Renal cortex interstitium (tissue), 15 donors: ENCODE results near the gene HPGDS. TPM values are rescaled to one million over a fixed set of nuclear protein-coding genes. Genes with fewer than 3 reads are reported as not detected.
"Not testable (repeated sequence)": the region's sequence is repeated elsewhere in the genome, so short reads cannot be mapped to it uniquely, and the experiment has no call there.

Source experiments
- DNase-seq, 11 donors: peaks; one replicate each; pipeline ENCODE4 v3.0.0-alpha.2; 2013; ENCODE audit warnings: low read depth in 9 of 11, low spot score in 4 of 11; ENCODE audit errors: extremely low read depth in 1 of 11
- long read RNA-seq, 16 experiments: transcript quantifications; one replicate each; lab custom pipeline, GENCODE V29; 2026
- polyA plus RNA-seq, 3 donors: library from polyadenylated mRNA; unstranded; fragments of 120-200 nt; gene quantifications; one replicate each; pipeline ENCODE4 v1.2.1, GENCODE V29; 2013; ENCODE audit not compliant: insufficient read length in 3 of 3

Gene HPGDS
- 1 to 10 TPM; 2.7 to 5.2 (median 4.0) TPM for polyA plus RNA-seq
- long read RNA-seq, donor 1, partial matches to known transcripts = 0 of 1 reads
- long read RNA-seq, donor 1, other reads (novel, unspliced or antisense) = 0 of 1 reads
- long read RNA-seq, donor 2, partial matches to known transcripts = 0 of 1 reads
- long read RNA-seq, donor 2, other reads (novel, unspliced or antisense) = 0 of 1 reads
- long read RNA-seq, donor 3, partial matches to known transcripts = 0 of 2 reads
- long read RNA-seq, donor 3, other reads (novel, unspliced or antisense) = 0 of 2 reads
- long read RNA-seq, donor 4 = 0 reads
- long read RNA-seq, donor 5 = 0 reads
- long read RNA-seq, donor 6, partial matches to known transcripts = 0 of 2 reads
- long read RNA-seq, donor 6, other reads (novel, unspliced or antisense) = 0 of 2 reads
- long read RNA-seq, donor 7, partial matches to known transcripts = 0 of 1 reads
- long read RNA-seq, donor 7, other reads (novel, unspliced or antisense) = 0 of 1 reads
- long read RNA-seq, donor 8 = 0 reads
- long read RNA-seq, donor 9, partial matches to known transcripts = 0 of 1 reads
- long read RNA-seq, donor 9, other reads (novel, unspliced or antisense) = 0 of 1 reads
- long read RNA-seq, donor 10, partial matches to known transcripts = 5 of 6 reads
- long read RNA-seq, donor 10, other reads (novel, unspliced or antisense) = 0 of 6 reads
- long read RNA-seq, donor 11 = 0 reads
- long read RNA-seq, donor 12, partial matches to known transcripts = 0 of 1 reads
- long read RNA-seq, donor 12, other reads (novel, unspliced or antisense) = 0 of 1 reads
- long read RNA-seq, donor 13 = 0 reads
- long read RNA-seq, donor 14, partial matches to known transcripts = 0 of 2 reads
- long read RNA-seq, donor 14, other reads (novel, unspliced or antisense) = 0 of 2 reads
- long read RNA-seq, donor 15, partial matches to known transcripts = 0 of 1 reads
- long read RNA-seq, donor 15, other reads (novel, unspliced or antisense) = 0 of 1 reads
- long read RNA-seq, donor 16, partial matches to known transcripts = 0 of 3 reads
- long read RNA-seq, donor 16, other reads (novel, unspliced or antisense) = 0 of 3 reads

DNA sequence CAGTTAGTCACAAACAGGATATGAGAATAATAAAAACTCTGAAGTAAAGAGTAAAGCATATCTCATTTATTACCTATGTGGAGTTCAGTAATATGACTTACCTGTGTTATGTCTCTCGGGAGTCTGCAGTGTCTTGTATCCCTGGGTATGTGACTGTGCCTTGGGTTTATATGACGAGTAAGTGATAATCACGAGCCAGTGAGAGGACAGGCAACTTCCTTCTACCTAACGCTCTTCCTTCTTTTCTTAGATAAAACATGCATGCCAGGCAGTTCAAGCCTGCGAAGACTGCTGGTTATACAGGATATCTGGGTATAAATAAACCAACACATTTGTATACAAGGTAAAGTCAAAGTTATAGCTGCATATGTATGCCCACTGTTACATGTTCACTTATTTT, at the start of gene HPGDS:
Gene HPGDS (minus strand): TSS at position 143 of the 400 bp plus-strand sequence. CDS start 8,207 bp downstream, outside the sequence.
- DNase-seq = no peak

DNA sequence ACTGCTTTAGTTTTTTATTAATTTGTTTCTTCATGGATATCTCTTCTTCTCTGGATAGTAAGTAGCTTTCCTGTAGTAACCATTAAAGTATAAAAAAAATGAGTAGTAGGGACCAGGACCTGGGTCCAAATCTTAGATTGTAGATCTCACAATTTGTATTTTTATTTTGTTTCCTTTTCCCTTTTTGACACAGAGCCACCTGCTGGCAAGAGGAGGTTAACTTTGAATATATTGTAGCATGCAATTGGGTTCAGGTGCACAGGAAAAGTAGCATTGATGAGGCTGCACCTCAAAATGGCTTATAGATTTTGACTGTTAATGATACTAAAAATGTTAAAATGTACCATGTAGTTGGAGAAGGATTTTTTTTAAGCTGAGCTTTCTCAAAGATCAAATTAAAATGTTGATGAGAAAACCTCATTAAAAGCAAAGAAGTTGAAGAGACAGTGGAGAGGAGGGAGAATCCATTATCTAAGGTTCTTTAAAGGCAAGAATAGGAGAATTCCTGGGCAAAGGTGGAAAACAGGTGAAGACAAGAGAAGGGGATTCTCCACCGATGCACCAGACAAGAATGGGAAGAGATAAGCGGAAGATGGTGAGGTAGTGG, 48.3 kb upstream of the HPGDS start:
- no peak for DNase-seq

DNA sequence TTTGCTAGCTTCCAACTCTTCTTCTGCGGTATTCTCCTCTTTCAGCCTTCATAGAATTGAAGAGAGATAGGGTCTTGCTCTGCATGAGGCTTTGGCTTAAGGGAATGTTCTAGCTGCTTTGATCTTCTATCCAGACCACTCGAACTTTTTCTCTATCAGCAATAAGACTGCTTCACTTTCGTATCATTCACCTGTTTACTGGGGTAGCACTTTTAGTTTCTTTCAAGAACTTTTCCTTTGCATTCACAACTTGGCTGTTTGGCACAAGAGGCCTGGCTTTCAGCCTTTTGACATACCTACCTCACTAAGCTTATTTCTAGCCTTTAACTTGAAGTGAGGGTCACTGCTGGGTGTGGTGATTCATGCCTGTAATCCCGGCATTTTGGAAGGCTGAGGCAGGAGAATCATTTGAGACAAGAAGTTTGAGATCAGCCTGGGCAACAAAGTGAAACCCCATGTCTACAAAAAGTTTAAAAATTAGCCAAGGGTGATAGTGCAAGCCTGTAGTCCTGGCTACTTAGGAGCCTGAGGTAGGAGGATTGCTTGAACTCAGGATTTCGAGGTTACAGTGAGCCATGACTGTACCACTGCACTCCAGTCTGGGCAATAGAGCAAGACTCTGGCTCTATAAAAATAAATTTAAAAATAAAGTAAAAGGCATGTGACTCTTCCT, 47.1 kb upstream of the HPGDS start:
- no peak for DNase-seq

DNA sequence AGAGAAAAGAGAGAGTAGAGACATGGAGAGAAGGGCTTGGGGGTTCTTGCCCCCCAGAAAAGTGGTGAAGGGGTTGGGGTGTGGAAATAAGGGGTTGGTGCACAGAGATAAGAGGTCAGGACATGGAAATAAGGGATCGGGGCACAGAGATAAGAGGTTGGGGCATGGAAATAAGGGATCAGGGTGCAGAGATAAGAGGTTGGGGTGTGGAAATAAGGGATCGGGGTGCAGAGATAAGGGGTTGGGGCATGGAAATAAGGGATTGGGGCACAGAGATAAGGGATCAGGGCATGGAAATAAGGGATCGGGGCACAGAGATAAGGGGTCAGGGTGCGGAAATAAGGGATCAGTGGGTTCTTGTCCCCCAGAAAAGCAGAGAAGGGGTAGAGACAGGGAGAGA, 45.3 kb upstream of the HPGDS start:
- not testable (repeated sequence) for DNase-seq

DNA sequence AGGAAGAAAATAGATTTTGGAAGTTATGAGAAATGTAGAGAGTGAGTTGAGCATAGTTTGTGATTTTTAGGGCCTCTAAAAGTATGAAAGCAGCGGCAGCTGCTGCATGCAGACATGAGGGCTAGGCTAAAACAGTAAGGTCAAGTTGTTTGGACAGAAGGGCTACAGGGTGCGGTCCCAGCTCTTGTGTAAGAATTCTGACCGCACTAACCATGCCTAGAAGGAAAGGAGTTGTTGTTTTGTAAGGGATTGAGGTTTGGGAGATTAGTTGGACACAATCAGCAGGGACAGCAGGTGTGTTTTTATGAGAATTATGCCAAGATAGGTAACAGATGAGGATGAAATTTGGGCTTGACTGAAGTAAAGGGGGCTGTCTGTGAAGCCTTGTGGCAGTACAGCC, 42.8 kb upstream of the HPGDS start:
- DNase-seq = not testable (repeated sequence)

DNA sequence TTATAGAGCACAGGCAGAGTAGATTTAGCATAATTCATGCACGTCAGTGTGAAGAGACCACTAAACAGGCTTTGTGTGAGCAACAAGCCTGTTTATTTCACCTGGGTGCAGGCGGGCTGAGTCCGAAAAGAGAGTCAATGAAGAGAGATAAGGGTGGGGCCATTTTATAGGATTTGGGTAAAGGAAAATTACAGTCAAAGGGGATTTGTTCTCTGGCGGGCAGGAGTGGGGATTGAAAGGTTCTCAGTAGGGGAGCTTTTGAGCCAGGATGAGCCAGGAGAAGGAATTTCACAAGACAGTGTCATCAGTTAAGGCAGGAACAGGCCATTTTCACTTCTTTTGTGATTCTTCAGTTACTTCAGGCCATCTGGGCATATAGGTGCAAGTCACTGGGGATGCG, 40.3 kb upstream of the HPGDS start:
- DNase-seq = not testable (repeated sequence)

DNA sequence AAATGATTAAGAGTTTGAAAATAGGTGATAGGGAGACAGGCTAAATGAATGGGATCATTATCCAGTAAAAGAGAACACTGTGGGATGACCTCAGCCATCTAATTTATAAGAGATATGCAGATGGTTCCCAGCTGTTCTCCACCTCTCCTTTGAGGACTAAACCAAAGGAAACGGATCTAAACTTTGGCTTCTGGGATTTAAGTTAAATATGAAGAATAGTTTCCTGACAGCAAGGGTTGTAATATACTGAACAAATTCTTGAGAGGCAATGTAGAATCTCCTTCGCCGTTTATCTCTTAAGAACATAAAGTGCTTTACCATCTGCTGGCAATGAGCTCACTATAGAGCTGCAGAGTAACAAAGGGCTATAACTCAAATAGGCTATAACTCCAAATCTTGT, 35.4 kb upstream of the HPGDS start:
- DNase-seq = no peak

DNA sequence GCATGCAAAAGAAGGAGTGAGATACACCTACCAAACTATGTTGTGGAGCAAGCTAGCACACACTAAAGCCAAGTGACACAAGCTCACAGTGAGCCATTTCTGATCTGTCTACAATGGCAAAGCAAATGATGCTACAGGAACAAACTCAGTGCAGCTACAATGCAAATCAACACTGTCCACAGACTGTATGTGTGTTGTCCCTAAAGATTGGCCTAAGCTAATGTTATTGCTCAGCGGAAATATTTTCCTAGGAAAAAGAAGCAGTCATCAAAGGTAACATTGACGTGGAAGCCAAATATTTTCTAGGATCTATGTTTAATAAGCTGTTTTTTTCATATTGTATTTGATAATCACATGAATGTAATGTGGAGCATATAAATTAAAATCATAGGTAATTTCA, 34.7 kb upstream of the HPGDS start:
- no peak for DNase-seq

DNA sequence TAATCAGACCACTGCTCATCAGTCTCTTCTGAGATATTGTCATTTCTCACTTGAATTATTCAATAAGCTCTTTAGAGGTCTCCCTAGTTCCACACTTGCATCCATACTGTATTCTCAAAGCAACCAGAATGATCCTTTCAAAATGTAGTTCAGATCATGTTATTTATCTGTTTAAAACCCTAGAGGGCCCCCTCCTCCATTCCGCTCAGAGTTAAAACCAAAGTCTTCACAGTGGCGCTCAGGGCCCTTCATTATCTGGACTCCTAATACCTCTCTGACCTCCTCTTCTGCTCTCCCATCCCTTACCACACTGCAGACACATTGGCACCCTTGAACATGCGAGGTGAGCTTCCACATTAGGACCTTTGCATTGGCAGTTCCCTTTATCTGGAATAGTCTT, 32.7 kb upstream of the HPGDS start:
- DNase-seq = no peak

DNA sequence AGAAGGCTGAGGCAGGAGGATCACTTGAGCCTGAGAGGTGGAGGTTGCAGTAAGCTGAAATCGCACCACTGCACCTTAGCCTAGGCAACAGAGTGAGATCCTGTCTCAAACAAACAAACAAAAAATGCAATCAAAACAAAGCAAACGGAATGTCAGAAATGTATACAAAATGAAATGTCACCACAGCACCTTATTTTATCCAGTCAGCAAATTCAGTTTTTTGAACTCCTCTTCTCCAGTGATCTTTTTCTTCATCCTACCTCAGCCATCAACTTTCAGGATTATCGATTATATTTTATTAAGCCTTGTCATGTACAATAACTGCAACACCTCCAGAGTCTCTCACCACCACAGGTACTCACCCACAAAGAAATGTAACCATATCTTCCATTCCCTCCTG, 31.1 kb upstream of the HPGDS start:
- no peak for DNase-seq

DNA sequence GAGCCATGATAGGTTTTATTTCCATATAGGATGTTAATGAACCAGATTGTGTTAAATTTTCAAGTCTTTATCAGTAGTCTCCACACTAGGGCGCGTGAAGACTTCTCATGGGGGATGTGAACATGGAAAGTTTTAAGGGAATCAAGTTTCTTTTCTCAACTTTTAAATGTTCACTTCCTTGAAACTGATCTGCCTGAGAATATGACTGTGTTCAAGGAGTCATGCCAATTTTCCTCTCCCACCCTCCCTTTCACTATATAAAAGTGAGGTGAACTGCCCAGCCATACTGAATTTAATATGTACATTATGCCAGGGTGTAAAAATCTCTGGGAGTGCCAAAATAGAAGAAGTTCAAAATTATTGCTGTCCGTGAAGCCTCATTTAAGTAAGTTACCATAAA, 30.4 kb upstream of the HPGDS start:
- DNase-seq = peak in 2 of 11 donors; percentile 12 to 24

DNA sequence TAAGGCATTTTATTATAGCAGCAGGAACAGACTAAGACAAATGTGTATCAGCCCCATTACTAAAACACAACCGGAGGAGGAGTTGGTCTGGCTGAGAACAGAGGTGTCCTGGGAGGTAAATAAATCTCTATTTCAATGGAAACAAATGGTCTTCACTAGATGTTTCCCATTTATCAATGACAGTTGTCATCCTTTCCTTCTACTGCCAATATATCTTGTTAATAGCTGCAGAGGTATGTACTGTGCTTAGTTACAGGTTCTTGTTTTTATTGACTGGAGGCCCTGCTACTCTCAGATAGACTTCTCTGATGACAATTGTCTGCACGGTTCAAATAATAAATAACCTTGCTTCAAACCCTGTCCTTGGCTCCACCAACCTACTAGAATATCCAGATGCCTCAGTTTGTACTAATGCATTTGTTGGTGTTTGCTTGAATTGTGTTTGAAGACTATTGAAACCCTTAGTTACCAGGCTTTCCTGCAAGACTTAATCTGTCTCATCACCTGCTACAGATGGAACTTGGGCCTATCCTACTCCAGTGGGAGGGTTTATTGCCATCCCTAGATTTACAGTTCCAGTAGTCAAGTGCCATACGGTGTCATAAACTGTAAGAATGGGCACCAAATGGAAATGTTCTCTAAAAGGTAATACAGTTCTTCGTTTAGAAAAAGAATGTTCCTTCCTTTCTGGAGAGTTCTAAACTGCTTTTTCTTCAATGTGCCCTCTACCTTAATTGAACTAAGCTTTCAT, 29.8 kb upstream of the HPGDS start:
- DNase-seq = peak in 3 of 11 donors; percentile 34 to 61 (median 38)

DNA sequence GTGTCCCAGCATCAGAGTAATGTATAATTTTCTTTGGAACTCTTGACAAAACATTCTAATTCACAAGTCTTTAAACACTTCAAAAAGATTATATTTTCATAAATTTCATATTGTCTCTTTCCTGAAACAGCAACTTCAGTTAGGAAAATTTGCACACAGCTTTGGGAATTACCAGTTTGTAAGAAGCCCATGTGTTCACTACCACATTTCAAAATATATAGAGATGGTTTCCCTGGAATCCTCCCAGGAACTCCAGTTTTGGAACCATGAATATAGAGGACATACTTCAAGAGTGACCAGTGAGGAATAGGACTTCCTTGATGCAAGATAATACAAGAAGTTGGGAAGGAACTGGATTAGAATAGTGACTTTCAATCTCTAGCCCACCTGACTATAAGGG, 28.7 kb upstream of the HPGDS start:
- no peak for DNase-seq

DNA sequence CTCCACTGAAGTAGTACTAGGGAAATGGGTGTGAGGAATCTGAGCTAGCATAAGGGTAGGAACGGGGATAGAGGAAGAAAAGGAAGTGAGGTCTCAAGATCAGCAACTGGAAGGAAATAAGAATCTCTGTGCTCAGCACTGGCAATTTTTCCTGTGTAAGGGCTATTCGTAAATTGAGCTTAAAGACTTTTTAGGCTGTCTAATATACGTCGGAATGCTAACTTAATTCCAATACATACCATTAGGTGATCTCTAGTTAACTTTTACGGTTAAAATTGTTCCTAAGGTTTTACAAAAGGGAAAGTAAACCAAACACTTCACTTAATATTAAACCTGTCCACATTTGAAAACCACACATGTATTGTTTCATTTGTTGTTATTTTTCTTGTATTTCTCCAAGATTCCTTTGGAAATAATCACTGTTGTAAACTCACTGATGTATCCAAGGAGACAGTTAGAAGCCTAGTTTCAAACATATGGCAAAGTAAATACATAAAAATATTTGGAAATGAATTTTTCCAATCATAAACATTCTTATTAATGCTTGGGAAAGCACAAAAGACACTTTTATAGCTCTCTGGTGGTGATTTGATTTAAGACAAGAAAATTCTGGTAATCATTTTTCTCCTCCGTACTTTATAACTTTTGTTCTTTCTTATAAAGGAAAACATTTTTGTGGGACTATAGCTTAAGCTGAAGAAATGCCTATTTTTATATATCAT, 28.1 kb upstream of the HPGDS start:
- DNase-seq = no peak

DNA sequence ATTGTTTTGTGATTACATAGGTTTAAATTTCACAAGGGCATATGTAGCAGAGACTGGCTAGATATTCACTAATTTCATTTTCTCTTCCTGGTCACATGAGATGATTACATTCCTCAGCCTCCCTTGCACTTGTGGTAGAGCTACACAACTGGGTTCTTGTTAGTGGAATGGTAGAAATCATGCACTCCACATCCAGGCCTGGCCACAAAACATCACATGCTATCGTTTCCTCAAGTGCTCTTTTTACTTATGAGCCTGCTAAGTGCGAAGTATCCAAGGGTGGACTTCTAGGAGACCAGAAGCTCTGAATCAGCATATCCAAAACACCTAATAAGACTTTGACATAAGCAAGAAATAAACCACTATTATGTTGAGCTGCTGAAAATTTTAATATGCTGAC, 26.4 kb upstream of the HPGDS start:
- no peak for DNase-seq

DNA sequence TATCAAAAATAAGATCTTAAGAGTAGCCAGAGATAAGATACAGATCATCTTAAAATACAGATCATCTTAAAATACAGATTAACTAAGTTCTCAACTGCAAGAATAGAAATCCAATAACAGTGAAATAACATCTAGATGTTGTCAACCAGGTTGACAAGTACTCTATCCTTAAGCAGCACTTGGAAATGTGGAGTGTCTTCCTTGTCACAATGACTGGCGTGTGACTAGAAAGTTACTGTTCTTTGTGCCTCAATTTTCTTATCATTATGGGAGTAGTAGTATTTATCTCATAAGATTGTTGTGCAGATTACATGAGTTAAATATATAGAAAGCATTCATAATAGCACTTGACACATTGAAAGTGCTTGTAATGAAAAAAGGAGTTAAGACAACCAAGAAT, 25.8 kb upstream of the HPGDS start:
- DNase-seq = no peak

DNA sequence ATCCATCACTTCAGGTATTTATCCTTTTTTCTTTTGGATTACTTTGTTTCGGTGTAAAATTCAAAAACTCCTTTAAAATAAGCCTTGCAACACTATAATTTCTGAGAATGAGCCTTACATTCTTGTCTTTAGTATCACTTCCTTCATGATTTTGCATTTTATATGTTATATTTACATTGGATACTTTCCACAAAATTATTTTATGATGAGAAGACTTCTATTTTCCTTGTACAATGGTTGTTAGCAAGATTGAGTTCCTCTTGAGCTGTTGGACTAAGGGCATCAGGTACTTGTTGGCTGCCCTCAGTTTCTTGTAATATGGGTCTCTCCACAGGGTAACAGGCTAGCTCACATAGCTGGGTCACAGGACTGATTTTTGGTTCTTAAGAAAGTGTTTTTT, 22.7 kb upstream of the HPGDS start:
- no peak for DNase-seq

DNA sequence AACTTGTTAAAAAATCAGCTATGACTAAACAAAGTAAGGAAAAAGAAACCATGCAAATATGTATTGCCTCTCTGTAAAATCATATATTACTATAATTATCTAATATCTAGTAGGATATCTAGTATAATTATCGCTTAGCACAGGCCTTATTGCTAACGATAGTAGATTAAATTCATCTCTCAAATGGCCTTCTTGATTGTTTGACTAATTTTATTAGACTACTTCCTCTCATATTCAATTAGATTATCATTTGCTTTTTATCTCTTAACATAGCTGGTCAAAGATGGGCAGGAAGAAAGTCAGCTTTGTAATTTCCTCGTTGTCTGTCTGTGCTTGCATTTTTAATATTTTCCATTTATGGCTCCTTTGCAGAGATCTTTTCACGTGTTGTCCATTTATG, 21.9 kb upstream of the HPGDS start:
- no peak for DNase-seq
